ENCODE data around the gene POLR3A.

DNA sequence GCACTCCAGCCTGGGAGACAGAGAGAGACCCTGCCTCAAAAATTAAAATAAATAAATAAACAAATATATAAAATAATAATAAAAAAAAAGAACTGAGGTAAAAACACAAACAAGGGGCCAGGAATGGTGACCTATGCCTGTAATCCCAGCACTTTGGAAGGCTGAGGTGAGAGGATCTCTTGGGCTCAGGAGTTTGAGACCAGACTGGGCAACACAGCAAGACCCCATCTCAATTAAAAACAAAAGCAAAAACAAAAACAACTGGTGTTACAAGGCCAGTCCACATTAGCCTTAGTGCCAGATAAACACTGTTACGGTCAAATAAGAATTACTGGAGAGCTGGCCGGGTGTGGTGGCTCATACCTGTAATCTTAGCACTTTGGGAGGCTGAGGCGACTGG is 5.6 kb downstream of the POLR3A start:
- TF ChIP-seq, protein P1, sequence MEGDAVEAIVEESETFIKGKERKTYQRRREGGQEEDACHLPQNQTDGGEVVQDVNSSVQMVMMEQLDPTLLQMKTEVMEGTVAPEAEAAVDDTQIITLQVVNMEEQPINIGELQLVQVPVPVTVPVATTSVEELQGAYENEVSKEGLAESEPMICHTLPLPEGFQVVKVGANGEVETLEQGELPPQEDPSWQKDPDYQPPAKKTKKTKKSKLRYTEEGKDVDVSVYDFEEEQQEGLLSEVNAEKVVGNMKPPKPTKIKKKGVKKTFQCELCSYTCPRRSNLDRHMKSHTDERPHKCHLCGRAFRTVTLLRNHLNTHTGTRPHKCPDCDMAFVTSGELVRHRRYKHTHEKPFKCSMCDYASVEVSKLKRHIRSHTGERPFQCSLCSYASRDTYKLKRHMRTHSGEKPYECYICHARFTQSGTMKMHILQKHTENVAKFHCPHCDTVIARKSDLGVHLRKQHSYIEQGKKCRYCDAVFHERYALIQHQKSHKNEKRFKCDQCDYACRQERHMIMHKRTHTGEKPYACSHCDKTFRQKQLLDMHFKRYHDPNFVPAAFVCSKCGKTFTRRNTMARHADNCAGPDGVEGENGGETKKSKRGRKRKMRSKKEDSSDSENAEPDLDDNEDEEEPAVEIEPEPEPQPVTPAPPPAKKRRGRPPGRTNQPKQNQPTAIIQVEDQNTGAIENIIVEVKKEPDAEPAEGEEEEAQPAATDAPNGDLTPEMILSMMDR (optimal IDR thresholded peaks at IDR 0.05 in 1 of 3, IDR thresholded peaks at IDR 0.05 in 1 of 3, conservative IDR thresholded peaks at IDR 0.05 in 1 of 3; ENCODE audit: extremely low read depth in 1 of 3, insufficient read depth in 2 of 3, low read length in 3 of 3): no peak
- no peak for TF ChIP-seq EZH2 (IDR thresholded peaks at IDR 0.05; ENCODE audit: low read length)

All from keratinocyte (primary cell).